ENCODE data around the gene C2orf92. TPM values are rescaled to one million over a fixed set of nuclear protein-coding genes. Genes with fewer than 3 reads are reported as not detected.
"Not testable (repeated sequence)": the region's sequence is repeated elsewhere in the genome, so short reads cannot be mapped to it uniquely, and the experiment has no call there.

Gene C2orf92
- total and polyA plus RNA-seq, 5 experiments from 2014 or later: 0.35 to 21.2 (median 1.5) TPM

- H3K27me3 Mint-ChIP-seq: not testable (repeated sequence)
- POLR2A ChIA-PET: interaction anchor here (1.0 to 12.8 kb wide), 6 partner anchors 13 to 122 kb away, joined by 3 to 159 read pairs (median 10); partner anchors contain the start of gene ANKRD36B
- H3K27ac Mint-ChIP-seq: peak overlapping the region; percentile 82 to 100 (median 98)
Observed at GRCh38 chr2:97712175-97712574, 42.7 kb downstream of the C2orf92 start.

DNA sequence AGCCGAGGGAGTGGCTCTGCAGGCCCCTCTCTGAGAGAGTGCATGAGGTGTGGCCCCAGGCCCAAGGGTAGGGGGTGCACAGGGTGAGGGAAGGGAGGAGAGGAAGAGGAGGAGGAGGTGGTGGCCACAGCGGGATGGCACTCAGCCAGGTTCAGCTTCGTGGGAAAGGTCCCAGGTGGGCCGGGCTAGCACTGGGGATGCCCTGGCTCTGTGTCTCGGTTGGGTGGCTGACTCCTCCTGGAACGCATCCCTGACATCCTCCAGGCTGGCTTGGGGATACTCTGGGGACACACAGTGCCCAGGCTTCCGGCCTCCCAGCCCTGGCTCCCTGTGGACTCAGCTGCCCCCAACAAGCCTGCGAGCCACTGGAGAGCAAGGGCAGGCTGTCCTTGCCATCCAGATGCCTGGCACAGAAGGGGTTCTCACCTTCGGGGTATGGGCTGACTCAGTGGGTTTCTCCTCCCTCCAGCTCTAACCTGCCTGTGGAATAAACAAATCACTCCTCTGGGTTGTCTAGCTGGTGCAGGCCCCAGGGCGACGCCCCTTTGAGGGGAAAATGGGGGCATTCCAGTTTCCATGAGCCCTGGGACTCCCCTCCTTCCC, 43.3 kb downstream of the C2orf92 start:
- no peaks in the 10 kb centered on the region for H3K9me3 Mint-ChIP-seq
- H3K27ac Mint-ChIP-seq: peak overlapping the region; percentile 93 to 100 (median 99)
- H3K36me3 Mint-ChIP-seq: peaks cover 5 to 30% (median 27%) of the 10 kb centered on the region in 3 donors
- DNase-seq (peak in 4 of 10 donors; percentile 41 to 70 (median 66)), ATAC-seq (peak; percentile 24 to 41)
- H3K27me3 Mint-ChIP-seq: no peaks in the 10 kb centered on the region
- POLR2A ChIA-PET: interaction anchor here (0.6 to 12.8 kb wide), 12 partner anchors 13 to 733 kb away, joined by 3 to 159 read pairs (median 9); partner anchors contain the start of genes ANKRD36B and COX5B
- peaks cover 53 to 81% (median 71%) of the 10 kb centered on the region in 4 donors for H3K4me1 Mint-ChIP-seq
- peak overlapping the region; percentile 88 to 99 (median 95) for H3K4me3 Mint-ChIP-seq

More at GRCh38 chr2:97712175-97712574, 42.7 kb downstream of the C2orf92 start:
- peak overlapping the region; percentile 41 to 99 (median 82) for H3K4me3 Mint-ChIP-seq
- H3K4me1 Mint-ChIP-seq: peaks cover 48 to 74% (median 65%) of the 10 kb centered on the region in 4 donors
- not testable (repeated sequence) for H3K9me3 Mint-ChIP-seq, ATAC-seq, DNase-seq
- peaks cover 5 to 29% (median 27%) of the 10 kb centered on the region in 3 donors for H3K36me3 Mint-ChIP-seq

- H3K4me1 Mint-ChIP-seq: peaks cover 56 to 88% (median 76%) of the 10 kb centered on the region in 4 donors
- H3K27ac Mint-ChIP-seq: peak within 1 kb of the TSS; percentile 93 to 100 (median 99)
- peak; percentile 73 to 84 for ATAC-seq
- peak within 1 kb of the TSS; percentile 88 to 99 (median 95) for H3K4me3 Mint-ChIP-seq
- POLR2A ChIA-PET: interaction anchor here (0.6 to 12.8 kb wide), 13 partner anchors 13 to 1306 kb away, joined by 3 to 159 read pairs (median 6); partner anchors contain the start of gene COX5B
- H3K36me3 Mint-ChIP-seq: peaks cover 5 to 33% (median 27%) of the 10 kb centered on the region in 3 donors
- no peaks in the 10 kb centered on the region for H3K9me3 Mint-ChIP-seq
- H3K27me3 Mint-ChIP-seq: no peaks in the 10 kb centered on the region
- DNase-seq: peak; percentile 61 to 87 (median 74)
Observed at GRCh38 chr2:97713296-97714083, 44.0 kb downstream of the C2orf92 start, which contains the start of gene ZAP70. Gene ZAP70 (plus strand): TSS chr2:97713576. CDS start chr2:97724037, 10,461 bp downstream.

GRCh38 chr2:97714084-97714949, 44.8 kb downstream of the C2orf92 start:
- no peak for ATAC-seq
- H3K36me3 Mint-ChIP-seq: peaks cover 5 to 34% (median 34%) of the 10 kb centered on the region in 3 donors
- peak overlapping the region; percentile 93 to 100 (median 99) for H3K27ac Mint-ChIP-seq
- no peaks in the 10 kb centered on the region for H3K27me3 Mint-ChIP-seq
- no peaks in the 10 kb centered on the region for H3K9me3 Mint-ChIP-seq
- POLR2A ChIA-PET: interaction anchor here (0.7 to 12.8 kb wide), 12 partner anchors 12 to 1307 kb away, joined by 3 to 159 read pairs (median 8); partner anchors contain the start of gene COX5B
- H3K4me3 Mint-ChIP-seq: peak overlapping the region; percentile 88 to 99 (median 95)
- DNase-seq: peak in 1 of 10 donors; percentile 61
- H3K4me1 Mint-ChIP-seq: peaks cover 64 to 96% (median 83%) of the 10 kb centered on the region in 4 donors

- Mint-ChIP-seq H3K27ac (peak overlapping the region; percentile 93 to 100 (median 99)), H3K9me3 (no peaks in the 10 kb centered on the region), H3K36me3 (peaks cover 5 to 42% (median 37%) of the 10 kb centered on the region in 3 donors), H3K27me3 (no peaks in the 10 kb centered on the region), H3K4me1 (peaks cover 65 to 98% (median 85%) of the 10 kb centered on the region in 4 donors), H3K4me3 (peak overlapping the region; percentile 88 to 99 (median 95))
- DNase-seq (peak in 1 of 10 donors; percentile 49), ATAC-seq (no peak)
- POLR2A ChIA-PET: interaction anchor here (1.7 to 12.8 kb wide), 6 partner anchors 11 to 69 kb away, joined by 3 to 159 read pairs (median 9); partner anchors contain the start of gene COX5B
Observed at GRCh38 chr2:97714950-97715652, 45.6 kb downstream of the C2orf92 start.

GRCh38 chr2:97715951-97716694, 46.6 kb downstream of the C2orf92 start:
- Mint-ChIP-seq H3K4me1 (peaks cover 69 to 98% (median 86%) of the 10 kb centered on the region in 4 donors), H3K36me3 (peaks cover 5 to 52% (median 43%) of the 10 kb centered on the region in 3 donors), H3K27ac (peak overlapping the region; percentile 93 to 100 (median 99)), H3K9me3 (no peaks in the 10 kb centered on the region), H3K27me3 (no peaks in the 10 kb centered on the region), H3K4me3 (peak overlapping the region; percentile 88 to 99 (median 95))
- no peak for ATAC-seq
- POLR2A ChIA-PET: interaction anchor here (1.1 to 12.8 kb wide), 4 partner anchors 13 to 52 kb away, joined by 3 to 159 read pairs (median 24); no protein-coding TSS in a partner anchor
- peak in 1 of 10 donors; percentile 60 for DNase-seq

- peak overlapping the region; percentile 88 to 99 (median 94) for H3K4me3 Mint-ChIP-seq
Observed at GRCh38 chr2:97716695-97717612, 47.4 kb downstream of the C2orf92 start.

GRCh38 chr2:97717613-97717995, 48.1 kb downstream of the C2orf92 start:
- ATAC-seq: no peak
- H3K4me1 Mint-ChIP-seq: peaks cover 59 to 88% (median 80%) of the 10 kb centered on the region in 4 donors
- POLR2A ChIA-PET: interaction anchor here (1.2 to 12.8 kb wide), 6 partner anchors 8 to 128 kb away, joined by 4 to 159 read pairs (median 7); partner anchors contain the start of gene ANKRD36B
- no peaks in the 10 kb centered on the region for H3K9me3 Mint-ChIP-seq
- H3K27ac Mint-ChIP-seq: peak overlapping the region; percentile 93 to 100 (median 99)
- H3K4me3 Mint-ChIP-seq: peak overlapping the region; percentile 88 to 99 (median 94)
- no peak for DNase-seq
- H3K27me3 Mint-ChIP-seq: no peaks in the 10 kb centered on the region
- peaks cover 5 to 65% (median 44%) of the 10 kb centered on the region in 3 donors for H3K36me3 Mint-ChIP-seq

More at GRCh38 chr2:97716695-97717612, 47.4 kb downstream of the C2orf92 start:
- Mint-ChIP-seq H3K27ac (peak overlapping the region; percentile 93 to 100 (median 99)), H3K36me3 (peaks cover 5 to 59% (median 44%) of the 10 kb centered on the region in 3 donors), H3K4me1 (peaks cover 63 to 91% (median 80%) of the 10 kb centered on the region in 4 donors), H3K9me3 (no peaks in the 10 kb centered on the region), H3K27me3 (no peaks in the 10 kb centered on the region)
- DNase-seq: peak in 1 of 10 donors; percentile 56
- POLR2A ChIA-PET: interaction anchor here (0.6 to 12.8 kb wide), 6 partner anchors 12 to 1473 kb away, joined by 3 to 159 read pairs (median 6); no protein-coding TSS in a partner anchor
- no peak for ATAC-seq

DNA sequence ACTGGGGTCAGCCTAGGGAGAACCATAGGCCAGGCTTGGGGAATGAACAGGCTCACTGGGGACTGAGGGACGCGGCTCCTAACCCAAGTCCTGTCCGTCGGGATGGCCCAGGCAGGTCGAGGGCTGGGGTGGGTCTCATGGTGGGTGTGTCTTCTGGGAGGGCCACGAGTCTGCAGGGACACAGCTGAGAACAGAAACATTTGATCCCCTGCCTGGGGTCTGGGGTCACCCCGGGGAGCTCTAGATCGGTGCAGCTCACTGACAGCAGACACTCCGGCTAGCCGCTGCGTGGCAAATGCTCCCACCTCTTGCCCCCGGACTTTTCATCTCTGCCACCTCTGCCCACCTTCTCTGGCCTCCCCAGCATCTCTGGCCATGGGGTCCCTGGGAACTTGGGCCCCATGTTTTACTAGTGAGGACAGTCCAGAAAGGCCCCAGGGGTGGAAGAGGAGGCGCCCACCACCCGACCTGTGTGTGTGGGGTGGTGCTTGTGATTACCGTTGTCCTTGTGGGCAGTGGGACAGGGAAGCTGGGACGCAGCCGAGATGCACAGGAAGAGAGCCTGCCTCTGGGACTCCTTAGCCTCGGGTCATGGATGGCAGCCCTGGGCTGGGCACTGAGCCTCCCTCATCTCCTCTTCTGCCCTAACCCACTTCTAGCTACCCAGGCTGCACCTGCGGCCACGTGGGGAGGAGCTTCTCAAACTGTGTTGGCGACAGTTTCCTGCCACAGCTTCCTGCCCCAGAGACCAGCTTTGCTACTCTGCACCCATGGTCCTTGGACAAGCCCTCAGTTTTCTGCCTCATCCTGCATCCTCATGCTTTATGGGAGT, 48.8 kb downstream of the C2orf92 start:
- Mint-ChIP-seq H3K36me3 (peaks cover 5 to 72% (median 48%) of the 10 kb centered on the region in 3 donors), H3K27ac (peak overlapping the region; percentile 93 to 100 (median 99))

More for the DNA sequence above, 48.8 kb downstream of the C2orf92 start:
- DNase-seq (peak; percentile 52 to 87 (median 73)), ATAC-seq (peak; percentile 81 to 93)
- H3K4me1 Mint-ChIP-seq: peaks cover 59 to 90% (median 80%) of the 10 kb centered on the region in 4 donors
- H3K9me3 Mint-ChIP-seq: no peaks in the 10 kb centered on the region
- peak overlapping the region; percentile 88 to 99 (median 94) for H3K4me3 Mint-ChIP-seq
- POLR2A ChIA-PET: interaction anchor here (0.6 to 12.8 kb wide), 13 partner anchors 9 to 1180 kb away, joined by 3 to 159 read pairs (median 5); partner anchors contain the start of genes ANKRD36B and COX5B
- no peaks in the 10 kb centered on the region for H3K27me3 Mint-ChIP-seq
